ENCODE results near the gene KIF6.
"Not testable (repeated sequence)": the region's sequence is repeated elsewhere in the genome, so short reads cannot be mapped to it uniquely, and the experiment has no call there.

KIF6 gene

DNA sequence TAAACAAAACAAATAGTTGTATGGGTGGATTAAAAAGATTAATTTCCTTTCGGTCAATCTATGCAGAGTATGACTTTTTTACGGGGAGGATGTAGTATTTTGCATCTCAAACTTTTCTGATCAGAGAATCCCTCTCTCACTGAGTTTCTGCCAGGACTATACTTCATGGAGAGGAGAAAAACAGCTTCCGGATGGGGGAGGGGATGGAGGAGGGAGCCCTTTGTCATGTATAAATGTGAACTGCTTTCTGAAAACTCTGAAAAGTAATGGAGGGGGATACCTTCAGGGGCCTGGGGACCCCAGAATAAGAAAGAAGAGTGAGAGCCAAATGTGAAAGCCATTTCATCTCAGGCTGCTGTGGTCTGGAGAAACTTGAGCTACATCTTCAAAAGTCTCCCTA, 229.6 kb downstream of the KIF6 start:
- FAIRE-seq: no peak

DNA sequence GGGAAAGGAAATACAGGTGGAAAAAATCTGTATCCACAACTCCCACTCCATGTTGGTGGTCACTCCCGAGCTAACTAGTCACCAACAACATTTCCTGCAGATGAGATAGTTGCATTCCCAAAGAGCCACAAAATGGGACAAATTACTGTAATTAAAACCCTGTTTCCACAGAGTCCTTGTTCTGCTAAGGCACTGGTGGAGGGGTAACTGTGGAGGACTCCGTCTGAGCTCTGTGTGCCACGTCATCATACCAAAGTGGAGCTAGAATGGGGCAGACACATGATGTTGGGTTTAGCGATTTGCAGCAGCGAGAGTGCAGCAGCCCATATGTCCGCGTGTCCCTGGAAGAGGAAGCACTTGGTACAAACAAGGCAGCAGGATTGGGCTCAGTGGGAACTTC, 230.2 kb downstream of the KIF6 start:
- no peak for FAIRE-seq

DNA sequence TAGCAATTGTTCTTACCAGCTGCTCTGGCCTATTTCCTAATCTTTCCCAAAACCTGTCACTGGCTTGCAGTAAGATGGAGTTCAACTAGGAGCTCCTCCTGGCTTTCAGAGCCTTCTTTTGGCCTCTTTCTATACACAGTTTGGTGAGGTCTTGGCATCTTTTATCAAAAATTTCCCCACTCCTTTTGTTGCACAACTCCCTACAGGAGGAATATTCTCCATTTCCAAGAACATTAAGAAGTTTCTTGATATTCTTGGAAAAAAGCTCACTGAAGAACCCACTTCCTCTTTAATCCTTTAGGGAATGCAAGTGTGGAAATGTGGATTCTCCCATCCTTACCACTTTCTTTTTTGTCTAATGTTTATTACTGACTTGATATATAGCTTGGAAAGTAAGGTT, 231.4 kb downstream of the KIF6 start:
- FAIRE-seq: no peak

DNA sequence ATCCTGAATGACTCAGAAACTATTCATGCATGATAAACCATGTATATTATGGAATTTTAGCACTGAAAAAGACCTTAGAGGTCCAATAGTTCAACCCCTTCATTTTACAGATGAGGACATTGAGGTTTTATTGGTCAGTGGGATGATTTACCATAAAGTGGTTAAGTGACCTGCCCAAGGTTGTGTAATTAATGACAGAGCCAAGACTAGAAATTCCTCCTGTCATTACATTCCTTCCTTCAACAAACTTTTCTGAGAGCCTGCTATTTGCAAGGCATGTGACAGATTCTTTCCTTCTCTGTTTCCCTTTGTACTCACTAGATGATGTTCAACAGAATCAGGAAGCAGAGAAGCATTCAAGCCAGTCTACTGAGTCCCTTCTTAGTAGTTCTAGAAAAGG, 232.0 kb downstream of the KIF6 start:
- no peak for FAIRE-seq

DNA sequence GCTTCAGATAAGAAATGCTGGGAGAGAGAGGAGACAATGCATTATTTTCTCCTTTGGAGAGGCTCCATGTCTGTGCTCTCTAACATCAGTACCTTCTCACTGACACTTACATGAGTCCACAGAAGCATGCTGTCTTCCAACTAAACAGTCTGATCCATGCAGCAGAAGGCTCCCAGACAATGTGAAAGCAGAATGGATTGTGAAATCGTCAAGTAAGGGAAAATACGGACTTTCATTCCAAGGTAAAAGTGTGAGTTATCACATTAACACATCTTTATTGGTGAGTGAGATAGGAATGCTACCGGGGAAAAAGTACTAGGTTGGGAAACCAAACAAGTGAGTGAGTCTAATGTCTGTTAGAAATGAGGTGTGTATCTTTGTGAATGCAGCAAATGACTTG, 235.1 kb downstream of the KIF6 start:
- FAIRE-seq: no peak

DNA sequence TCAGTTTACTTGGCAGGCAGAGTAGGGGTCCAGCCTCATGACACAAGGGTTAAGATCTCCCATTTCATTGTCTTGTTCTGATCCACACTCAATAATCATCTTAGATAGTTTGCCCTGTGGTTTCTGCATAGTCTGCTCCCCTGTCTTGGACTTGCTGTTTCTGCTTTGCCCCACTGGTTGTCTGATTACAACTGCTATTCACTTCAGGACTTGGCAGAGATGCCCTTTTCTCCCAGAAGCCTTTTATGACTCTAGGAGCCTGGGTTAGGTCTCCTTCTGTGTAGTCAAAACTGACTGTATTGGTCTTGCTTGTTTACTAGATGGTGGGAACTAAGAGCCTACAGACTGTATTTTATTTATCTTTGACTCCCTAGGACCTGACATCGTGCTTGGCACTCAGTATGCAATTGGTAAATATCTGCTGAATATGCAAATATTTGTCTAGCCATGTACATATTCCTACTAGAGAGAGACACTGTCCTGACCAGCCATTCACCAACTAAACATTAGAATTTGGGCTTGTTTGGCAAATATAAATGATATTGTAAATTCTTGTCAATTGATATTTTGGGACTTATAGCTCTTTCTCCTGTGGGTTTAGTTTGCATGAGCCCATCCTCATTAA, 236.8 kb downstream of the KIF6 start:
- no peak for FAIRE-seq

DNA sequence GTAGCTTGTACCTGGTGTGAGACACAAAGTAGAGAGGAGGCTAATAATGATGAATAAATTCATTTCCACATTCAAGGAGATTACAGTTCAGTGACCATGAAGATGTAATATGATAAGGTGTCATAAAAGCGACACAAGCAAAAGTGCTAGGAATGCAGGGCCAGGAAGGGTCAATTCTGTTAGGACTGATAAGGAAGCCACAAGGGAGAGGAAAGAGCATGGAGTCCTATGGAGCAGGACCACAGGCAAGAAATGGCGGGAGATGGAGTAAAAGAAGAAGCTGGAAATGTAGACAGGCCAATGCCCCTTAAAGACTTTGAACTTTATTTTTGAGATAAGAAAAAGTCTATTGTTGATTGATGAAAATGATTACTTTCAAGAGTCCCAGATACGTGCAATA, 240.9 kb downstream of the KIF6 start:
- no peak for FAIRE-seq

DNA sequence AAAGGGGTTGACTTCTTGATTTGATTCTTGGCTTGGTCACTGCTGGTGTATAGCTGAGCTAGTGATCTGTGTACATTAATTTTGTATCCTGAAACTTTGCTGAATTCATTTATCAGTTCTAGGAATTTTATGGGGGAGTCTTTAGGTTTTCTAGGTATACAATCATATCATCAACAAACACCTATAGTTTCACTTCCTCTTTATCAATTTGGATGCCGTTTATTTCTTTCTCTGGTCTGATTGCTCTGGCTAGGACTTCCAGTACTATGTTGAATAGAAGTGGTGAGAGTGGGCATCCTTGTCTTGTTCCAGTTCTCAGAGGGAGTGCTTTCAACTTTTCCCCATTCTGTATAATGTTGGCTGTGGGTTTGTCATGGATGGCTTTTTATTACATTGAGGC, 245.4 kb downstream of the KIF6 start:
- not testable (repeated sequence) for FAIRE-seq

DNA sequence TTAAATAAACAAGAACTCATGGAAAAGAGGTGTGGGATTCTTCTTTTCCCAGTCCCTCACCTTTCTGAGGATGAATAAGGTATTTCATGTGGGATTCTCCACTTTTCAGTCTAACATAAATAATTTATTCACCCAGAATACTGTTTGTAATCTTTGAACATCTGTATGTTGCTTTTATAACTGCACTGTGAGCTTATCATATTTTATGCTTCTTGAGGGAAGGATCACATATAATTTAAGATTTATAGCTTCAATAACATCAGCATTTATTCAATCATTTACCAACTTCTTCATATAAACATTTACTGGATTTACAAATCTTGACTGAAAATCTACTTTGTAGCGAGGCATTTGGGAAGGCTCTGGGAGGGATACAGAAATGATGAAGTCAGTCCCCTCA, 248.5 kb downstream of the KIF6 start:
- FAIRE-seq: no peak

DNA sequence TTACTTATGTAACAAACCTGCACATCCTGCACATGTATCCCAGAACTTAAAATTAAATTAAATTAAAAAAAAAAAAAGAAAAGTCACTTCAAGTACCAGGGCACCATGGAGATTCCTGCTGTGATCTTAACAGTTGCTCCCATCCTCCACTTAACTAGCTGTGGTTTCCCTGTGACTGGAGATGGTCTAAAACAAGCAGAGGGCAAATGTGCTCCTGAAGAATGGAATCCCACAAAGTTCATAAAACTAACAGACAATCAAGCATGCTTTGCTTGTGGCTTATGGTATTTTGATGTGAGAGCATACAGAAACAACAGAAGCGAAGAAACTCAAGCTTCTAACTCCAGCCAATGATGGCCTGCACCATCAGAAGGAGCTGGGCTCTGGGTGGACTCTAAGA, 249.1 kb downstream of the KIF6 start:
- FAIRE-seq: no peak

DNA sequence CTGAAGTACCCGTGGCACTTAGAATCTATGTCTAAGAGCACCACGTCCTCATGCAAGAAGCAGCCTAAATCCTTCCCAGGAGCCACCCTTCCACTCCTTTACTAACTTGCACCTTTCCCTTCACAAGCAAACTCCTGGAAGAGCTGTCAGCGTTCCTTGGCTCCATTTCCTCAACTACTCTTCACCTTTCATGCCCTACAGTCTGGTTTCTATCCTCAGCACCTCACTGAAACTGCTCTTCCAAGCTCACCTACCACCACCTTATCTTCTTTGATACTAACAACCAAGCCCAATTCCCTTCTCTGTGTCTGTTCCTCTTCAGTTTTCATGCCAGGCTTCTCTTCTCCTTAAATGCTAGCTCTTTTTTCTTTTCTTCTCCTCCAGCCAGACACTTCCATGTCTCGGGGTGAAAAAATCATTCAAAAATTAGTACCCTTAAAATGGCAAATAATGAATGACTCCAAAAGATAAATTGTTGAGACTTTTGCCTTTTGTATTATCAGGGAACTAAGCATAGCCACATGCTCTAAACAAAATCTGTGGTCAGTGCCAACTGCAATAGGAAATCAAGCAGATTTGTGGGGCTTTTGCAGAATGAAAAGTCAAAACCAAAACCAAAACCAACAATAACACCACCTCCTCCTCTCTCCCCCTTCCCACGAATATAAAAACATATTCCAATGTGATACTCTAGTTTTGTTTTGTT, 253.1 kb downstream of the KIF6 start:
- FAIRE-seq: peak; percentile 76

DNA sequence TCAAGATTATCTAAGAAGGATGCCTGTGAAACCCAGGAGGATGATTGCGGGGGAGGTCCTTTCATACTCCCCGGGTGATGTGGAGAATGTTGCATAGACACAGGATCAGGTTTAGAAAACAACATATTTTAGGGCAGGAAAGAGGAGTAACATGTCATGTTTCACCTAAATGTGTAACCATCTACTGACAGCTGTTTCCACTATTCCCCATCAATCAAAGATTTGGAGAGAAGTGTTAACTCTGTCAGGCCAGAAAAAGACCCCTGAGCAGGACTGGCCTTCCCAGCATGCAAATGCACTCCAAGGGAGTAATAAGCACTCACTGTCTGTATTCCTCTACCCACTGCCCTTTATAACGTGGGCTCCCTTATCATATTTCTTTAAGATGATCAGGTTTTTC, 254.7 kb downstream of the KIF6 start:
- no peak for FAIRE-seq

DNA sequence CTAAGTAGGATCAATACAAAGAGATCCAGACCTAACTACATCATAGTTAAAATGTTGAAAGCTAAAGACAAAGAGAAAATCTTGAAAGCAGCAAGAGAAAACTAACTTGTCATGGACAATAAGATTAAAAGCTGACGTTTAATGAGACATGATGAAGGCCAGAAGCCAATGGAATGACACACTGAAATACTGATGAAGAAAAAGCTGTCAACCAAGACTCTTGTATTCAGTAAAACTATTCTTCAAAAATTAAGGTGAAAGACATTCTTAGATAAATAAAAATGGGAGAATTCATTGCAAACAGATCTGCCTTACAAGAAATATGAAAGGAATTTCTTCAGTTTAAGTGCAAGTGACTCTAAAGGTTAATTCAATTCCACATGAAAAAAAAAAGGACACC, 256.8 kb downstream of the KIF6 start:
- no peak for FAIRE-seq

DNA sequence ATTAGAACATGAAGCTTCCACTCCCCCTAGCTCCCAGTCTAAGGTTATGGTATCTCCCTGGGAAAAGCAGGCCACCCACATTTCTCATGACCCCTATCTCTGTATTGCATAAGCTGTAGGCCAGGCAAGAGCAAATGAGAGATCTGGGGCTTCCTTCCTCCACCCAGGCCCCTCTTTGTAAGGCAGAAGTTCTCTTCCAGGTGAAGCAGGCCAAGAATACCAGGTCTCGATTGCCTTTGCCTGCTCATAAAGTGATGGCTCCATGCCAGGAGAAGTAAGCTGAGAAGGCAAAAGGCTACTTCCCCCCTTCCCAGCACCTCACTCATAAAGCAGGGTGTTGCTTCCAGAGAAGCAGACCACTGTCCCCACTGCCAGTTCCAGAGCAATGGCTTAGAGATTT, 258.6 kb downstream of the KIF6 start:
- FAIRE-seq: no peak

DNA sequence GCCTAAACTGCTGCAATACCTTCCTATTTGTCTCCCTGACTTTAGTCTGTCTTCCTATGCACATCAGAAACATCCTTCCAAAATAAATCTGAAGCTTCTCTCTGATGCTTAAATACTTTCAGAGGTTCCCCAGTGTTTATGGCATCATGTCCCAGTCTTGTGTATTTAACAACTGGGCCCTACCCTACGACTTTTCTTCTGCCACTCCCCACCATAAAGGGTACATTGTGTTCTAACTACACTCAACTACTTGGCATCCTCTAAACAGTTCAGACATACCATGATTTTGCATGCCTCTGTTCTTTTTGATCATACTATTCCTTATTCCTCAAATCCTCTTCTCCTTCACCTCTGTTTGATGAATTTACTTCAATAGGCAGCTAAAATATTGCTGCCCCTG, 259.7 kb downstream of the KIF6 start:
- no peak for FAIRE-seq

DNA sequence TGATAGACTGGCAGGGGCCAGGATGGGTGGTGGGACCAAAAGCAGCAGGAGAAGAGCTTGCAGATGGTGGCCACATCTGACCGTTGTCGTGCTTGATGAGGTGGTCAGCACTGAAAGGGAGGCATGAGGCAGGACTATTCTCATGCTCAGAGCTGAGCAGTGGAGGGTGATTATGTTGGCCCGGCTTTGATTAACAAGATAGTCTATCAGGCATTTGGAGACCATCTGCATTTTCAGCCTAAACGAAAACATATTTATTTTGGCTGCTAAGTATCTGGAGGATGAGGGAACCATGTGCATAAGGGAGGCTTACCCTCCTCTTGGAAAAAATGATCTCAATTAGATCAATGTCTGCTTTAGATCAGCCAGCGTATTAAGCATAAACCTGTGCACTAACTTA, 261.1 kb downstream of the KIF6 start:
- no peak for FAIRE-seq

DNA sequence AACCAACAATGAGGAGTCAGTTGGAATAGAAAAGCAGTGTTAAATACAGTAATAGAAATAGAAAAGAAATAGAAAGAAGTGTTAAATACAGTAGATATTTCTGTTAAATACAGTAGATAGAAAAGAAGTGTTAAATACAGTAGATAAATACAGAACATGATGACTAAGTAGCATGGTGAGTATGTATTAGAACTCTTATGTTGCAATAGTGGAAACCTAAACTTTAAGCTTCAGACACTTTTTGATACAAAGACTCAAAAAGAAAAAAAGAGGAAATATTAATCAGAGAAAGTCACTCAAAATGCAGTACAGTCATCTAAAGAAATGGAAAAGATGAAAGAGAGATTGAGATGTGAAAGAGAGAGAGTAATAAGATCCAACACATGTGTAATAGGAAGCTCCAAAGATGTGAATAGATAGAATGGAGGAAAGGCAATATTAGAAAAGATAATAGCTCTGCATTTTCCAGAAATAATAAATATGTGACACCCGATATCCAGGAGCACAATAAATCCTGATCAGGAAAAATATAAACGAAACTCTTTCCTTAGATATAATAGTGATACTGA, 271.2 kb downstream of the KIF6 start:
- no peak for FAIRE-seq

DNA sequence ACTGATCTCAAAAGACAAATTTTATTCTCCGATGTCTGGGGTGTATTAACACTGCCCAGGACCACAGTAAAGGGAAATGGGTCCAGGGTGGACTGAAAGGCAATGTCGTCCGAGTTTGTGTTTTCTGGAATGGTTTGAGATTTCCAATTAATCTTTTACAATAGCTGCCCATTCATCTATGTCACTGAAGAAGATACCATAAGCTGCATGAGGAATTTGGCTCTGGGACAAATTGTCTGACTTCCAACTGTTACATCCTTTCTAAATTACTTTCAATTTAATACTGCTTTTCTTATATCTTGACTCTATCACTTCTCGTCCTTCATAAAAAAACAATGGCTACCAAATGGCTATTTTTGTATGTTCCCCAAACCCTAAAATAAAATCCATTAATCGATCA, 272.0 kb downstream of the KIF6 start:
- no peak for FAIRE-seq

DNA sequence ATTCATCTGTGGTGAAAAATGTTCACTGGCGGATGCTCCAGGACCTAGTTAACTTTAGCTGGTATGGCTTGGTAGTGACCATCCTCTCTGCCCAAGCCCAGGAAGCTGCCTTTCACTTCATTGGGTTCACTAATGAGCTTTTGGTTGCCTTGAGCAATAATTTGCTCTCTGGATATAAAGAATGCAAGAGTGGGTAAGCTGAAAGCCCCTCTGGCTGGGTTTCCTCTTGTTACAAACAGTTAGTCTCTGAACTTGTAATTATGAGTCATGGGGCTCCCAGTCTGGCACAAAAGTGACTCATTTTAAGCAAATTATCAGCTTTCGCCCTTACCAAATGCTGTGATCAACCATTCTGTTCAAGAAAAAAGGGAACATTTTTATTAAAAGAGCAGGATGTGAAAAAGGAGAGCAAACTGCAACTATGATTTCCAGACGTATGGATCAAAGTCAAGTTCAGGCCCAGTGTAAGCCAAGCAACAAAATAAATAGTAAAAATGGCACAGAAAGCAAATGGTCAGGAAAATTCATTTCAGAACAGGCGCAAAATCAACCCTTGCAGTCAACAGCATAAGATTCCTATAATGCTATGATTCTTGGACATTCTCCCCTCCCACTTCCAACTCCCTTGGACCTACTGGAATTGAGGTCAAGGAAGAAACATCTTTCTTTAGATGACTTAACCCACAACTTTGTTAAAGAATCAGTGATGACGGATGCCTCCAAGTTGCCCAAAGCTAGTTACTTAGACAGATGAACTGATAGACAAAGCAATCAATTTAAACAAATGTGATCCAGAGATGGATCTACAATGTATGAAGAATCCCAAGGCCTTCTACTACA, 272.7 kb downstream of the KIF6 start:
- no peak for FAIRE-seq

DNA sequence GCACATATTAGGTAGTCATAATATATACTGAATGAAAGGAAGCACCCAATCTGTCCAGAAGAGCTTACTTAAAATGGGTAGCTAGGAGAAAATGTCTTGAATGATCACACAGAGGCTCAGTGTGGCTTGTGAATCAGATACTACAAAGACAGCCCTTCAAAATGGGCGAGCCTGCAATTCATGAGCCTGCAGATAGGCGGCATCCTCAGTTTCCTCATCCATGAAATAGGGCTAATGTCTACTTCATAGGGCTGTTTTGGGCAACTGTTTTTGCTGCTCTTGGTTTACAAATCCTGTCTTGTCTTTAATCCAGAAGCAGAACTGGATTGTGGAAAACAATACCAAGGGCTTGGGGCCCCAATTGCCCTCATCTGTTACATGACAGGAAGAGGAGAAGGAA, 273.4 kb downstream of the KIF6 start:
- FAIRE-seq: no peak

DNA sequence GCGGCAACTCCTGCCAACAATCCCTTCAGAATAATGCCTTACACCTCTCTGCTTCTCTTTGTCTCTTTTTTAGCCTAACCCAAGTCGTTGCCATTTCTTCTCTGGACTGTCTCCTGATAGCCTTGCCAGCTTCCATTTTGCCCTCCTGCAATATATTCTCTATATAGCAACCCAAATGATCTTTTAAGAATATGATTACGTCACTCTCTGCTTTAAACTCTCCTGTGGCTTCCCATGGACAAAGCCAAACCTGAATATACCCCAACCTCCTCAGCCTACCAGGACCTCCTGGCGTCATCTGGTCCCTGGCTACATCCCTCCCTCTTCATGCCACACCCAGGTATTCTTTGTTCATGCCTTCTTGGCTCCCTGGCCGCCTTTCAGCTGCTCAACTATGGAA, 276.2 kb downstream of the KIF6 start:
- FAIRE-seq: no peak

DNA sequence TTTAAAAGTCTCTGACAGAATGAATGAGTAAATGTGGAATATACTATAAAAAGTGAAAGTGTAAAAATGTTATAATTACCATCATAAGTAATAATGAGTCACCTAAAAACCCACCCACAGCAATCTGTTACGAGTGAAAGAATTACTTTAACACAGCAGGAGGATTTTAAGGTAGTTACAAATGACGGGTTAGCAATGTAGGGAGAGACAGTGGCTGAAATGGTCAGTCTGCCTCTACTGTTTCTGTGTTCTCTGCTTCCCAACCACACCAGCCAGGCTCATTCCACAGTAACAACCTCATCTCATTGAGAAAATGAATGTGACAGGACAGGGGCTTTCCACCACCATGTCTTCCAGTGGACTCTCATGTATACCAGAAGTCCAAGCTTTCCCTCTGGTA, 278.3 kb downstream of the KIF6 start:
- FAIRE-seq: no peak

DNA sequence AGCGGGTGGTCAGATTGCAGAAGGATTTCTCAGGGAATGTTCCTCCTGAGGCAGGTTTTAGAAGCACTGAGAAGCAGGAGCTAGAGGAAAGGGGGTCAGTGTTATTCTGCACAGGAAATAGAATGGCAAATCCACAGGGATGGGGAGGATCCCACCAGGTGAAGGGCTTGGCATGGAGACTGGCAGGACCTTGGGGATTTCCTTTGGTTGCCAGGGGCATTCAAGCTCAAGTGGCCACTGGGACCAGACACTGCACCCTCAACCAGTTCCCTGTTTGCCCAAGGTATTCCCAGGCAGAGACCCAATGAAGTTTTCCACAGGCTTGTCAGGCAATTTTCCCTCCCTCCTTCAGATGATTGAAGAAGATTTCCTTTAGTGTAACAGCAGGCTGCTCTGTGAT, 279.5 kb downstream of the KIF6 start:
- FAIRE-seq: no peak
